ENCODE data around the gene HDAC9.

Gene HDAC9

GRCh38 chr7:18835001-18835690 lies 339.6 kb downstream of the HDAC9 start:
- Histone ChIP-seq H3K79me2 (ENCODE audit: control insufficient read depth, low read length) (no peaks in the 10 kb centered on the region), H3K9me2 (replicated peaks; ENCODE audit: control insufficient read depth, low read length) (no peaks in the 10 kb centered on the region), H3K36me3 (ENCODE audit: control insufficient read depth, low read length) (no peaks in the 10 kb centered on the region), H3K27me3 (ENCODE audit: control insufficient read depth, low read length) (no peaks in the 10 kb centered on the region), H3K4me1 (ENCODE audit: control insufficient read depth, low read length) (no peaks in the 10 kb centered on the region), H4K20me1 (ENCODE audit: control insufficient read depth, insufficient read depth, low read depth, low read length) (no peaks in the 10 kb centered on the region), H3F3A (ENCODE audit: control insufficient read depth, insufficient read depth) (no peaks in the 10 kb centered on the region), H3K4me2 (ENCODE audit: low read length) (no peak overlapping the region), H3K9me3 (ENCODE audit: control insufficient read depth, insufficient read depth, low read length) (no peaks in the 10 kb centered on the region), H3K27ac (ENCODE audit: low read depth, low read length) (no peak overlapping the region), H3K4me3 (ENCODE audit: low read length) (no peak overlapping the region)
- TF ChIP-seq CTCF (IDR thresholded peaks at IDR 0.05; ENCODE audit: low read depth, low read length, poor library complexity, severe bottlenecking): no peak

GRCh38 chr7:18843979-18844378 lies 348.4 kb downstream of the HDAC9 start:
- Histone ChIP-seq H3K79me2 (ENCODE audit: control insufficient read depth, low read length) (no peaks in the 10 kb centered on the region), H3K4me3 (ENCODE audit: low read length) (no peak overlapping the region), H3K9me2 (replicated peaks; ENCODE audit: control insufficient read depth, low read length) (no peaks in the 10 kb centered on the region), H4K20me1 (ENCODE audit: control insufficient read depth, insufficient read depth, low read depth, low read length) (no peaks in the 10 kb centered on the region), H3K4me1 (ENCODE audit: control insufficient read depth, low read length) (no peaks in the 10 kb centered on the region), H3K27ac (ENCODE audit: low read depth, low read length) (no peak overlapping the region), H3K36me3 (ENCODE audit: control insufficient read depth, low read length) (no peaks in the 10 kb centered on the region), H3F3A (ENCODE audit: control insufficient read depth, insufficient read depth) (no peaks in the 10 kb centered on the region), H3K27me3 (ENCODE audit: control insufficient read depth, low read length) (peaks cover 2% of the 10 kb centered on the region; the same call in 1 of the 2 replicates), H3K4me2 (ENCODE audit: low read length) (no peak overlapping the region), H3K9me3 (ENCODE audit: control insufficient read depth, insufficient read depth, low read length) (no peaks in the 10 kb centered on the region)
- TF ChIP-seq CTCF (IDR thresholded peaks at IDR 0.05; ENCODE audit: low read depth, low read length, poor library complexity, severe bottlenecking) (no peak), EZH2phosphoT487 (IDR thresholded peaks at IDR 0.05; ENCODE audit: borderline replicate concordance, low read length) (no peak)

DNA sequence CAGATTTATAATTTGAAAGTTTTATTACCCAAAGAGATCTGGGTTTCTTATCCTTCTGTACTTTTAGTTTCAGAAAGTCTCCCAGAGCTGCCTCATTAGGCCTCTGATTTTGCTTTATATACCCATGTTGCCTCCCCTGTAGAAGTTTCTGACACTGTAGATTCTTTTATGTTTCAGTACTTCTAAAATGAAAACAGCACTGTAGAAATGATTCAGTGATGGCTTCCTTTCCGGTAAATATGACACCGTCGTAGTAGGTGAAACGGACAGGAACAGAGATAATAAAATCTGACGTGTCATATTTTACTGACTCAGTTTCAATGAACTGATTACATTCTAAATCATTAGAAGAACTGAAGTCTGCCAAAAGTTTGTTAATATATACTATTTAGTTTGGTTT lies 349.2 kb downstream of the HDAC9 start:
- no peak overlapping the region for H3K4me3 ChIP-seq (ENCODE audit: low read length)
- H3K27me3 ChIP-seq (ENCODE audit: control insufficient read depth, low read length): peaks cover 2% of the 10 kb centered on the region; the same call in 1 of the 2 replicates
- no peaks in the 10 kb centered on the region for H3K9me2 ChIP-seq (replicated peaks; ENCODE audit: control insufficient read depth, low read length)
- no peak overlapping the region for H3K27ac ChIP-seq (ENCODE audit: low read depth, low read length)
- no peak overlapping the region for H3K4me2 ChIP-seq (ENCODE audit: low read length)
- no peaks in the 10 kb centered on the region for H4K20me1 ChIP-seq (ENCODE audit: control insufficient read depth, insufficient read depth, low read depth, low read length)
- no peaks in the 10 kb centered on the region for H3K9me3 ChIP-seq (ENCODE audit: control insufficient read depth, insufficient read depth, low read length)
- H3K79me2 ChIP-seq (ENCODE audit: control insufficient read depth, low read length): no peaks in the 10 kb centered on the region
- H3K36me3 ChIP-seq (ENCODE audit: control insufficient read depth, low read length): no peaks in the 10 kb centered on the region
- H3F3A ChIP-seq (ENCODE audit: control insufficient read depth, insufficient read depth): no peaks in the 10 kb centered on the region
- TF ChIP-seq CTCF (IDR thresholded peaks at IDR 0.05; ENCODE audit: low read depth, low read length, poor library complexity, severe bottlenecking): no peak
- TF ChIP-seq EZH2phosphoT487 (IDR thresholded peaks at IDR 0.05; ENCODE audit: borderline replicate concordance, low read length): no peak
- H3K4me1 ChIP-seq (ENCODE audit: control insufficient read depth, low read length): no peaks in the 10 kb centered on the region

All from DOHH2 (cell line).